HG03175 (cell line): ENCODE data around the gene KREMEN2.

Experiments
- ATAC-seq: cut with Tn5 transposase; IDR thresholded peaks from one replicate; pipeline ENCODE4 v1.9.1; 2021; ENCODE audit warnings: mild to moderate bottlenecking, moderate library complexity; ENCODE audit not compliant: unreplicated experiment

Gene KREMEN2

GRCh38 chr16:2976201-2976600 is 12.1 kb downstream of the KREMEN2 start:
- no peak for ATAC-seq

- ATAC-seq: no peak
Observed at GRCh38 chr16:2976673-2977072, 12.6 kb downstream of the KREMEN2 start.

GRCh38 chr16:2977440-2977839 is 13.4 kb downstream of the KREMEN2 start:
- no peak for ATAC-seq

- no peak for ATAC-seq
Observed at GRCh38 chr16:2979669-2980226, 15.7 kb downstream of the KREMEN2 start.

GRCh38 chr16:2980227-2981176 is 16.4 kb downstream of the KREMEN2 start, which contains the start of gene PKMYT1:
Gene PKMYT1 (minus strand): TSS chr16:2980446. CDS start chr16:2979657, 789 bp downstream.
- ATAC-seq: peak; percentile 74

- no peak for ATAC-seq
Observed at GRCh38 chr16:2981177-2981898, 17.3 kb downstream of the KREMEN2 start.

GRCh38 chr16:2981899-2982250 is 17.8 kb downstream of the KREMEN2 start:
- no peak for ATAC-seq

- no peak for ATAC-seq
Observed at GRCh38 chr16:2982402-2982801, 18.3 kb downstream of the KREMEN2 start.

- no peak for ATAC-seq
Observed at GRCh38 chr16:2983706-2984136, 19.6 kb downstream of the KREMEN2 start.

- ATAC-seq: no peak
Observed at GRCh38 chr16:2985462-2985861, 21.4 kb downstream of the KREMEN2 start.

- ATAC-seq: no peak
Observed at GRCh38 chr16:2985893-2986355, 21.8 kb downstream of the KREMEN2 start.

- ATAC-seq: no peak
Observed at GRCh38 chr16:2986623-2987188, 22.6 kb downstream of the KREMEN2 start.

- ATAC-seq: no peak
Observed at GRCh38 chr16:2987286-2987685, 23.2 kb downstream of the KREMEN2 start.

GRCh38 chr16:2987833-2988232 is 23.8 kb downstream of the KREMEN2 start:
- no peak for ATAC-seq

- ATAC-seq: no peak
Observed at GRCh38 chr16:2988590-2989099, 24.6 kb downstream of the KREMEN2 start.

- ATAC-seq: no peak
Observed at GRCh38 chr16:2990891-2991290, 26.8 kb downstream of the KREMEN2 start.

GRCh38 chr16:2991566-2992261 is 27.6 kb downstream of the KREMEN2 start:
- no peak for ATAC-seq

- ATAC-seq: no peak
Observed at GRCh38 chr16:2992383-2993081, 28.5 kb downstream of the KREMEN2 start.

- ATAC-seq: no peak
Observed at GRCh38 chr16:2996298-2996697, 32.2 kb downstream of the KREMEN2 start.

GRCh38 chr16:2999929-3000328 is 35.9 kb downstream of the KREMEN2 start:
- ATAC-seq: no peak
